Measurements from ENCODE around the gene ALG11. TPM values are rescaled to one million over a fixed set of nuclear protein-coding genes. Genes with fewer than 3 reads are reported as not detected.

Gene ALG11
- total RNA-seq, 4 donors from 2014 or later, result 9.0 to 30.6 (median 28.8) TPM

- Histone ChIP-seq H3K27ac (no peak overlapping the region), H3K4me1 (no peaks in the 10 kb centered on the region), H3K27me3 (no peaks in the 10 kb centered on the region), H3K9me3 (peaks cover 22 to 23% of the 10 kb centered on the region in 2 donors), H3K4me3 (no peak overlapping the region), H3K36me3 (no peaks in the 10 kb centered on the region)
- TF ChIP-seq POLR2A (IDR thresholded peaks at IDR 0.05), result no peak
- DNase-seq, result no peak
- intact Hi-C loops (cut with DNase I; ENCODE audit: low total_unique reads), result no loop called here
- in situ Hi-C loops (cut with MboI; ENCODE audit: low pct_ligation_motif_present in 1 of 4, low pct_unique_long_range_greater_than_20kb in 1 of 4, low sequenced_read_pairs in 3 of 4), result no loop called here
These were observed 55.0 kb downstream of the ALG11 start for GRCh38 chr13:52067237-52067636.

DNA sequence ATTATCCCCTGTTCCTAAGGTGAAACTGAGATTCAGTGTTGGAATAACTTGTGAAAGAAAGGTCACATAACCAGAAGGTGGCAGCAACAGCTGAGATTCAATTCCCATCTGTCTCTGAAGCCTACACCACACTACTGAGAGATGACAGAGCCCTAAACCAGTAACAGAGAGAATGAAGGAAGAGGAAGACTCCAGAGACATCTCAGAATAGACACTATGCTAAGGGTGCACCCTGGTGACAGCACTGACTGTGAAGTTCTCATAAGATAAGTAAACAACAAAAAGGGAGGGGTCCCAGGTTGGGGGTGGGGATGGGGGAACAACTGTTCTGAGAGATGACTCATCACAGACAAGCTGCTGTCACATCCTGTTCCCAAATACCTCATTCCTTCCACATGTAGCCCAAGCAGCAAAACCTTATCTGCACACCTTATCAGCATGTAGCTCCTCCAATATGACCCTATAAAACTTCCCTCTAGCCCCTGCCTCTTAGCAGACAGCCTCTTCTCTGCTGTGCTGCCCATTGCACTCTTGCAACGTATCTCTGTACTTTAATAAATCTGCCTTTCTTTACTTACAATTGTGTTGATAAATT is 58.8 kb downstream of the ALG11 start:
- no peak for TF ChIP-seq EP300 (IDR thresholded peaks at IDR 0.05; ENCODE audit: low read depth)
- Histone ChIP-seq H3K4me3 (no peak overlapping the region), H3K27me3 (no peaks in the 10 kb centered on the region), H3K27ac (no peak overlapping the region), H3K36me3 (no peaks in the 10 kb centered on the region), H3K9me3 (peaks cover 21 to 22% of the 10 kb centered on the region in 2 donors), H3K4me1 (no peaks in the 10 kb centered on the region)
- 75 to 100% methylated on average over 1 of the region's 1 CpG for WGBS, 2 donors (ENCODE audit: low coverage in 1 of 2)
- no peak for DNase-seq
- in situ Hi-C loops (cut with MboI; ENCODE audit: low pct_ligation_motif_present in 1 of 4, low pct_unique_long_range_greater_than_20kb in 1 of 4, low sequenced_read_pairs in 3 of 4), result no loop called here
- intact Hi-C loops (cut with DNase I; ENCODE audit: low total_unique reads), result no loop called here

Other genes starting within 250 kb of the ALG11 start
- 10 to 100 TPM in 3 of 4 donors, 1 to 10 TPM in 1; 5.2 to 17.8 (median 13.5) TPM for gene DHRS12, start 208.2 kb upstream of the ALG11 start, total RNA-seq
- not detected for gene TMEM272, start 167.2 kb upstream of the ALG11 start, total RNA-seq
- gene CCDC70, start 150.4 kb upstream of the ALG11 start, total RNA-seq, result not detected
- gene ATP7B, start 948 bp upstream of the ALG11 start, total RNA-seq, result 10 to 100 TPM; 17.6 to 32.9 (median 22.6) TPM
- gene UTP14C, start 12.3 kb downstream of the ALG11 start, total RNA-seq, result 10 to 100 TPM in 2 of 4 donors, 1 to 10 TPM in 2; 5.2 to 20.0 (median 13.6) TPM
- gene NEK5, start 116.7 kb downstream of the ALG11 start, total RNA-seq, result under 1 TPM in 2 of 4 donors, not detected in 2; 0.14 to 0.48 TPM
- 10 to 100 TPM; 20.9 to 52.1 (median 25.7) TPM for gene NEK3, start 147.2 kb downstream of the ALG11 start, total RNA-seq

All from transverse colon (tissue), 4 donors.